B cell (primary cell): ENCODE measurements around the gene STARD6. TPM values are rescaled to one million over a fixed set of nuclear protein-coding genes. Genes with fewer than 3 reads are reported as not detected.

Experiments
- ATAC-seq: fragments of 200-7000 bp; cut with Tn5 transposase; one replicate; pipeline ENCODE4 v1.10.0; 2021; ENCODE audit warnings: low read depth, mild to moderate bottlenecking, moderate number of reproducible peaks, moderate library complexity
- CTCF ChIA-PET: fragments of 350-600 bp; sonication (Branson Sonifier 250); formaldehyde crosslinking; loops from one replicate; lab custom pipeline; 2021; ENCODE audit warnings: antibody characterized with exemption, inconsistent platforms; lab: Charles Lee
- POLR2A ChIA-PET: fragments of 350-600 bp; sonication (Branson Sonifier 250); formaldehyde crosslinking; loops from one replicate; lab custom pipeline; 2021; ENCODE audit warnings: antibody characterized with exemption; lab: Charles Lee
- DNase-seq: peaks from one replicate; pipeline ENCODE4 v3.0.0; 2013
- H2AFZ ChIP-seq: 2 replicates; pipeline ENCODE4 v1.6.1; 2012; ENCODE audit warnings: mild to moderate bottlenecking, low read depth, low read length; ENCODE audit not compliant: insufficient read depth, poor library complexity, severe bottlenecking
- H3K27ac ChIP-seq, 2 donors: 1 replicate in 1 of 2; 2 replicates in 1 of 2; pipeline ENCODE4 v1.5.1; 2012 to 2013; ENCODE audit warnings: low read length in 2 of 2, mild to moderate bottlenecking in 2 of 2, moderate library complexity in 1 of 2
- H3K27me3 ChIP-seq, 4 experiments: fragments of 200-600 bp in 1 of 4; sonication (generic) in 1 of 4; replicated peaks in 1 of 4; 1 replicate in 2 of 4; 2 replicates in 2 of 4; pipeline versions ENCODE4 v1.6.1 to v1.7.0; 2013 to 2016; ENCODE audit warnings: low read length in 3 of 4, mild to moderate bottlenecking in 2 of 4, mixed read lengths in 1 of 4, moderate library complexity in 1 of 4; ENCODE audit not compliant: insufficient read depth in 4 of 4, control insufficient read depth in 3 of 4; ENCODE audit errors: control extremely low read depth in 1 of 4
- H3K36me3 ChIP-seq, 2 experiments: replicated peaks in 1 of 2; 1 replicate in 1 of 2; 2 replicates in 1 of 2; pipeline versions ENCODE4 v1.6.1 to v1.7.1; 2013; ENCODE audit warnings: low read length in 1 of 2; ENCODE audit not compliant: insufficient read depth in 2 of 2, control insufficient read depth in 1 of 2; ENCODE audit errors: control extremely low read depth in 1 of 2, extremely low read depth in 1 of 2
- H3K4me1 ChIP-seq, 2 donors: fragments of 200-600 bp in 1 of 2; sonication (generic) in 1 of 2; 1 replicate in 1 of 2; 2 replicates in 1 of 2; pipeline versions ENCODE4 v1.5.1 to v1.6.1; 2013 to 2017; ENCODE audit warnings: low read length in 2 of 2; ENCODE audit not compliant: control insufficient read depth in 2 of 2, insufficient read depth in 2 of 2
- H3K4me2 ChIP-seq: replicated peaks from 2 replicates; pipeline ENCODE3; 2012; ENCODE audit warnings: mild to moderate bottlenecking, low read depth, low read length; ENCODE audit not compliant: poor library complexity, severe bottlenecking
- H3K4me3 ChIP-seq, 5 experiments: fragments of 200-600 bp in 1 of 5; sonication (generic) in 1 of 5; 1 replicate in 3 of 5; 2 replicates in 2 of 5; pipeline versions ENCODE4 v1.5.1 to v1.7.0; 2011 to 2016; ENCODE audit warnings: low read length in 4 of 5, mild to moderate bottlenecking in 4 of 5, low read depth in 2 of 5, control low read depth in 1 of 5, moderate library complexity in 1 of 5; ENCODE audit not compliant: insufficient read depth in 1 of 5; ENCODE audit errors: control extremely low read depth in 1 of 5, extremely low read depth in 1 of 5
- H3K79me2 ChIP-seq: fragments of 200-600 bp; sonication (generic); one replicate; pipeline ENCODE4 v1.6.0; 2016; ENCODE audit warnings: low read length; ENCODE audit not compliant: control insufficient read depth, insufficient read depth
- H3K9ac ChIP-seq: fragments of 200-600 bp; sonication (generic); 2 replicates; pipeline ENCODE4 v1.6.1; 2017; ENCODE audit warnings: mild to moderate bottlenecking, low read length, moderate library complexity
- H3K9me3 ChIP-seq, 3 donors: one replicate each; pipeline versions ENCODE4 v1.6.1 to v1.7.1; 2013; ENCODE audit warnings: low read length in 2 of 3; ENCODE audit not compliant: control insufficient read depth in 2 of 3, insufficient read depth in 1 of 3; ENCODE audit errors: control extremely low read depth in 1 of 3
- H4K20me1 ChIP-seq: 2 replicates; pipeline ENCODE4 v1.6.0; 2012; ENCODE audit warnings: mild to moderate bottlenecking, low read length; ENCODE audit not compliant: insufficient read depth, control insufficient read depth, poor library complexity, severe bottlenecking
- H3K27ac Mint-ChIP-seq: one replicate; pipeline ENCODE4 v1.8.0; 2021; ENCODE audit warnings: mixed read lengths
- H3K27me3 Mint-ChIP-seq: one replicate; pipeline ENCODE4 v1.8.0; 2021; ENCODE audit warnings: mixed read lengths
- H3K4me1 Mint-ChIP-seq: one replicate; pipeline ENCODE4 v1.8.0; 2021; ENCODE audit warnings: mixed read lengths
- H3K4me3 Mint-ChIP-seq: one replicate; pipeline ENCODE4 v1.8.0; 2021; ENCODE audit warnings: mixed read lengths
- H3K9me3 Mint-ChIP-seq: one replicate; pipeline ENCODE4 v1.8.0; 2022; ENCODE audit warnings: mixed read lengths; ENCODE audit not compliant: insufficient read depth
- CTCF ChIP-seq: fragments of 200-600 bp; IDR thresholded peaks from one replicate; pipeline ENCODE4 v1.8.0; 2022; ENCODE audit warnings: antibody characterized with exemption, mild to moderate bottlenecking
- EZH2 ChIP-seq: IDR thresholded peaks from 2 replicates; pipeline ENCODE4 v1.6.1; 2012; ENCODE audit warnings: borderline replicate concordance, low read depth, mild to moderate bottlenecking, moderate library complexity, low read length; ENCODE audit not compliant: insufficient read depth, poor library complexity, severe bottlenecking
- WGBS: methylation state at CpG from one replicate; pipeline ENCODE4 v1.1.5; 2013; ENCODE audit warnings: missing lambda C conversion rate; ENCODE audit not compliant: insufficient coverage; 5-methylcytosine and 5-hydroxymethylcytosine counted together
- intact Hi-C: fragments of 100-400 bp; cut with micrococcal nuclease; formaldehyde crosslinking; loops from one replicate; pipeline ENCODE4 v1.10.0; 2022
- polyA plus RNA-seq: library from polyadenylated mRNA; depleted of rRNA; stranded (reverse); fragments of >200 nt; gene quantifications from 2 replicates; pipeline ENCODE4 v1.2.3, GENCODE V29; 2012
- total RNA-seq, 2 donors: library from RNA; stranded (reverse); fragments of 120-200 nt in 1 of 2; gene quantifications; 1 replicate in 1 of 2; 2 replicates in 1 of 2; pipeline versions ENCODE4 v1.2.3 to v1.2.4, GENCODE V29; 2013 to 2022

Gene STARD6
- total and polyA plus RNA-seq, 2 donors (not counting 1 experiment from before 2014, with no cell fraction given): not detected

GRCh38 chr18:54279477-54280219 is 78.0 kb downstream of the STARD6 start:
- CTCF ChIA-PET: interaction anchor here (1.1 to 2.0 kb wide), 2 partner anchors 9 to 78 kb away, joined by 4 to 7 read pairs; partner anchors contain the start of genes C18orf54 and STARD6
- Mint-ChIP-seq H3K4me3 (no peak overlapping the region), H3K9me3 (no peaks in the 10 kb centered on the region), H3K27me3 (no peaks in the 10 kb centered on the region), H3K27ac (no peak overlapping the region), H3K4me1 (peaks cover 13% of the 10 kb centered on the region)
- no peak for ATAC-seq
- no peak overlapping the region for H3K27ac ChIP-seq
- POLR2A ChIA-PET: no interaction called here
- peaks cover 0 to 3% of the 10 kb centered on the region in 2 donors for H3K4me1 ChIP-seq
- intact Hi-C loops: no loop called here
- WGBS: 100% methylated on average over 1 of the region's 5 CpGs
- H3K4me3 ChIP-seq: no peak overlapping the region
- DNase-seq: no peak
- no peak overlapping the region for H3K9ac ChIP-seq
- no peaks in the 10 kb centered on the region for H3K79me2 ChIP-seq
- H3K4me2 ChIP-seq: no peak overlapping the region
- peaks cover 0 to 3% (median 0%) of the 10 kb centered on the region in 3 donors for H3K9me3 ChIP-seq
- no peak overlapping the region for H2AFZ ChIP-seq
- H3K27me3 ChIP-seq: no peaks in the 10 kb centered on the region
- H4K20me1 ChIP-seq: no peaks in the 10 kb centered on the region
- H3K36me3 ChIP-seq: peaks cover 18 to 36% of the 10 kb centered on the region in 2 experiments
- TF ChIP-seq CTCF (no peak), EZH2 (no peak)

- Mint-ChIP-seq H3K4me3 (no peak overlapping the region), H3K27me3 (no peaks in the 10 kb centered on the region), H3K4me1 (peaks cover 13% of the 10 kb centered on the region), H3K27ac (no peak overlapping the region), H3K9me3 (no peaks in the 10 kb centered on the region)
- H4K20me1 ChIP-seq: no peaks in the 10 kb centered on the region
- no peaks in the 10 kb centered on the region for H3K27me3 ChIP-seq
- H3K4me3 ChIP-seq: no peak overlapping the region
- ATAC-seq (no peak), DNase-seq (no peak)
- POLR2A ChIA-PET: no interaction called here
- WGBS: no CpG with 5 or more reads among the region's 1 CpG
- H3K9ac ChIP-seq: no peak overlapping the region
- H3K27ac ChIP-seq: no peak overlapping the region
- TF ChIP-seq CTCF: no peak
- no peak for TF ChIP-seq EZH2
- H3K9me3 ChIP-seq: peaks cover 0 to 3% (median 0%) of the 10 kb centered on the region in 3 donors
- peaks cover 0 to 3% of the 10 kb centered on the region in 2 donors for H3K4me1 ChIP-seq
- intact Hi-C loops: no loop called here
- H2AFZ ChIP-seq: no peak overlapping the region
- CTCF ChIA-PET: interaction anchor here (0.7 to 2.8 kb wide), 3 partner anchors 8 to 708 kb away, joined by 3 to 12 read pairs (median 7); no protein-coding TSS in a partner anchor
- H3K36me3 ChIP-seq: peaks cover 18 to 31% of the 10 kb centered on the region in 2 experiments
- H3K79me2 ChIP-seq: peaks cover 3% of the 10 kb centered on the region
- no peak overlapping the region for H3K4me2 ChIP-seq
Observed at GRCh38 chr18:54278615-54279014, 79.0 kb downstream of the STARD6 start.
